Measurements from ENCODE around the gene ABCB8. TPM values are rescaled to one million over a fixed set of nuclear protein-coding genes. Genes with fewer than 3 reads are reported as not detected.
A peak's percentile ranks its signal among the peaks of the same experiment; 100 is the strongest.

Gene ABCB8
- total and polyA plus RNA-seq, 9 of the 15 experiments (the other 6 are each of a cell fraction or from before 2014, with no cell fraction given) = 7.6 to 106 (median 36.3) TPM

GRCh38 chr7:151010307-151011096 lies 17.7 kb upstream of the ABCB8 start (continued):
- TF ChIP-seq ZNF785 (CRISPR knock-in tag; IDR thresholded peaks at IDR 0.05) = no peak
- TF ChIP-seq ZNF561 (CRISPR knock-in tag; conservative IDR thresholded peaks at IDR 0.05) = 0 out of 2 replicates have a peak, but pooled peaks have one; percentile 47
- no peak for TF ChIP-seq ZBTB12 (CRISPR knock-in tag; IDR thresholded peaks at IDR 0.05)
- TF ChIP-seq HMBOX1 (IDR thresholded peaks at IDR 0.05) = no peak; the same call in 1 of the 2 replicates
- no peak for TF ChIP-seq CBX1 (IDR thresholded peaks at IDR 0.05; ENCODE audit: low read depth)
- TF ChIP-seq HMG20B (CRISPR knock-in tag; IDR thresholded peaks at IDR 0.05) = 0 out of 2 replicates have a peak, but pooled peaks have one; percentile 60
- no peak for TF ChIP-seq ZNF24 (IDR thresholded peaks at IDR 0.05)
- TF ChIP-seq ZNF165 (CRISPR knock-in tag; IDR thresholded peaks at IDR 0.05; ENCODE audit: borderline replicate concordance) = no peak
- TF ChIP-seq CHCHD3 (CRISPR knock-in tag; IDR thresholded peaks at IDR 0.05) = no peak
- no peak for TF ChIP-seq ZNF140 (CRISPR knock-in tag; IDR thresholded peaks at IDR 0.05)
- no peak for TF ChIP-seq GTF2B (IDR thresholded peaks at IDR 0.05; ENCODE audit: extremely low read depth, insufficient read length)
- no peak for TF ChIP-seq ELF1 (tag; IDR thresholded peaks at IDR 0.05)
- TF ChIP-seq NFATC3 (IDR thresholded peaks at IDR 0.05) = no peak
- peak; percentile 71; the same call in 1 of the 2 replicates for TF ChIP-seq NFRKB (IDR thresholded peaks at IDR 0.05; ENCODE audit: low read depth)
- no peak; the same call in 1 of the 2 replicates for TF ChIP-seq CREB3L1 (IDR thresholded peaks at IDR 0.05; ENCODE audit: borderline replicate concordance, low read depth)
- TF ChIP-seq FOXK2 (conservative IDR thresholded peaks at IDR 0.05 in 1 of 2, IDR thresholded peaks at IDR 0.05 in 1 of 2; ENCODE audit: low read depth in 2 of 2) = no peak
- TF ChIP-seq CREBBP (IDR thresholded peaks at IDR 0.05; ENCODE audit: low read depth, low read length) = no peak
- TF ChIP-seq ZBTB34 (CRISPR knock-in tag; IDR thresholded peaks at IDR 0.05) = no peak
- no peak for TF ChIP-seq CEBPG (CRISPR knock-in tag; IDR thresholded peaks at IDR 0.05)
- TF ChIP-seq CEBPG (tag; conservative IDR thresholded peaks at IDR 0.05 in 1 of 2, IDR thresholded peaks at IDR 0.05 in 1 of 2) = no peak
- TF ChIP-seq SUPT5H (IDR thresholded peaks at IDR 0.05) = peak; percentile 68
- TF ChIP-seq TAF9B (IDR thresholded peaks at IDR 0.05; ENCODE audit: partially characterized antibody) = no peak
- 0 out of 2 replicates have a peak, but pooled peaks have one; percentile 0 for TF ChIP-seq ESRRA (IDR thresholded peaks at IDR 0.05; ENCODE audit: borderline replicate concordance, low read depth)
- no peak for TF ChIP-seq ZNF507 (tag; conservative IDR thresholded peaks at IDR 0.05)

All from K562 (cell line).